ENCODE results near the gene PKHD1. TPM values are rescaled to one million over a fixed set of nuclear protein-coding genes. Genes with fewer than 3 reads are reported as not detected.

The PKHD1 gene
- total and polyA plus RNA-seq, 2 of the 8 experiments (the other 6 are each of a cell fraction or from before 2014, with no cell fraction given), result 0.06 to 0.09 TPM

- TF ChIP-seq RNF2 (IDR thresholded peaks at IDR 0.05; ENCODE audit: borderline replicate concordance, low read depth, low read length, missing control alignments, poor library complexity, severe bottlenecking) (no peak), CBX5 (IDR thresholded peaks at IDR 0.05; ENCODE audit: low read depth, low read length) (no peak)
Measured at GRCh38 chr6:52046456-52046855, 41.0 kb downstream of the PKHD1 start (continued).

All from H1 (cell line).